Naive thymus-derived CD4-positive, alpha-beta T cell (primary cell): ENCODE measurements around the gene LCNL1. TPM values are rescaled to one million over a fixed set of nuclear protein-coding genes. Genes with fewer than 3 reads are reported as not detected.
A peak's percentile ranks its signal among the peaks of the same experiment; 100 is the strongest.

Source experiments
- ATAC-seq: fragments of 150-1000 bp; cut with Tn5 transposase; 2 replicates; pipeline ENCODE4 v1.10.0; 2021; ENCODE audit warnings: mild to moderate bottlenecking, moderate library complexity
- CTCF ChIA-PET: fragments of 350-600 bp; sonication (Branson Sonifier 250); formaldehyde crosslinking; loops from one replicate; lab custom pipeline; 2021; ENCODE audit warnings: antibody characterized with exemption; lab: Charles Lee
- POLR2A ChIA-PET: fragments of 350-600 bp; sonication (Branson Sonifier 250); formaldehyde crosslinking; loops from one replicate; lab custom pipeline; 2021; ENCODE audit warnings: antibody characterized with exemption, inconsistent platforms; lab: Charles Lee
- DNase-seq, 9 donors: peaks; one replicate each; pipeline versions ENCODE4 v3.0.0 to v3.0.0-alpha.2; 2020 to 2022; ENCODE audit warnings: mixed read lengths in 1 of 9
- H3K27ac ChIP-seq: one replicate; pipeline ENCODE4 v1.7.0; 2013; ENCODE audit warnings: mild to moderate bottlenecking, low read depth, low read length, moderate library complexity
- H3K27me3 ChIP-seq, 2 donors: one replicate each; pipeline ENCODE4 v1.7.0; 2013; ENCODE audit warnings: low read length in 2 of 2, mild to moderate bottlenecking in 2 of 2, moderate library complexity in 2 of 2; ENCODE audit not compliant: control insufficient read depth in 2 of 2, insufficient read depth in 2 of 2
- H3K36me3 ChIP-seq, 3 experiments: 1 replicate in 2 of 3; 2 replicates in 1 of 3; pipeline ENCODE4 v1.7.0; 2013; ENCODE audit warnings: low read length in 3 of 3, mild to moderate bottlenecking in 3 of 3, moderate library complexity in 1 of 3; ENCODE audit not compliant: insufficient read depth in 3 of 3, control insufficient read depth in 2 of 3
- H3K4me1 ChIP-seq, 2 donors: one replicate each; pipeline ENCODE4 v1.7.0; 2013; ENCODE audit warnings: low read length in 2 of 2, mild to moderate bottlenecking in 2 of 2, moderate library complexity in 1 of 2; ENCODE audit not compliant: control insufficient read depth in 2 of 2, insufficient read depth in 2 of 2
- H3K4me3 ChIP-seq: 2 replicates; pipeline ENCODE4 v1.7.0; 2013; ENCODE audit warnings: mild to moderate bottlenecking, low read length
- H3K9me3 ChIP-seq, 3 experiments: 1 replicate in 2 of 3; 2 replicates in 1 of 3; pipeline ENCODE4 v1.7.0; 2013; ENCODE audit warnings: low read length in 3 of 3; ENCODE audit not compliant: control insufficient read depth in 2 of 3
- H3K27ac Mint-ChIP-seq, 9 donors: one replicate each; pipeline ENCODE4 v1.8.0; 2020 to 2022; ENCODE audit warnings: mixed read lengths in 9 of 9, mild to moderate bottlenecking in 8 of 9, moderate library complexity in 5 of 9, inconsistent platforms in 2 of 9
- H3K27me3 Mint-ChIP-seq, 5 donors: one replicate each; pipeline ENCODE4 v1.8.0; 2021 to 2022; ENCODE audit warnings: mixed read lengths in 5 of 5, mild to moderate bottlenecking in 1 of 5
- H3K36me3 Mint-ChIP-seq, 5 donors: one replicate each; pipeline ENCODE4 v1.8.0; 2020 to 2022; ENCODE audit warnings: mixed read lengths in 5 of 5, mild to moderate bottlenecking in 3 of 5, inconsistent platforms in 1 of 5
- H3K4me1 Mint-ChIP-seq, 7 donors: one replicate each; pipeline ENCODE4 v1.8.0; 2020 to 2022; ENCODE audit warnings: mixed read lengths in 7 of 7, mild to moderate bottlenecking in 3 of 7, inconsistent platforms in 1 of 7
- H3K4me3 Mint-ChIP-seq, 10 donors: one replicate each; pipeline ENCODE4 v1.8.0; 2020 to 2022; ENCODE audit warnings: mild to moderate bottlenecking in 10 of 10, mixed read lengths in 10 of 10, moderate library complexity in 6 of 10, inconsistent platforms in 2 of 10
- H3K9me3 Mint-ChIP-seq, 11 donors: one replicate each; pipeline ENCODE4 v1.8.0; 2020 to 2022; ENCODE audit warnings: mixed read lengths in 11 of 11, mild to moderate bottlenecking in 4 of 11, inconsistent platforms in 1 of 11, moderate library complexity in 1 of 11
- intact Hi-C, 2 donors: fragments of 100-400 bp; cut with micrococcal nuclease; formaldehyde crosslinking; loops; one replicate each; pipeline ENCODE4 v1.15.1; 2023
- polyA plus RNA-seq, 2 donors: library from polyadenylated mRNA; unstranded; fragments of 300-500 nt; fragmentation: Illumina TruSeq; gene quantifications; one replicate each; pipeline ENCODE4 v1.2.3, GENCODE V29; 2021
- total RNA-seq, 6 experiments: library from RNA in 5 of 6; stranded (reverse) in 5 of 6; gene quantifications; 1 replicate in 5 of 6; 2 replicates in 1 of 6; pipeline ENCODE4 v1.2.3 and lab custom pipeline; 2021 to 2026

LCNL1 gene
- total and polyA plus RNA-seq, 7 experiments from 2014 or later = 0.12 to 1.9 (median 0.13) TPM; not detected in 4

GRCh38 chr9:136950656-136951276, 32.0 kb upstream of the LCNL1 start:
- ATAC-seq (no peak), DNase-seq (peak in 1 of 9 donors; percentile 12)
- ChIA-PET POLR2A (interaction anchor here (0.7 to 1.7 kb wide), 3 partner anchors 9 to 152 kb away, joined by 3 to 4 read pairs (median 4); no protein-coding TSS in a partner anchor), CTCF (no interaction called here)
- intact Hi-C loops = loop anchor here in 1 of 2 donors (5.0 kb wide), 1 partner anchor 42 kb away; the partner anchor contains the start of gene PAXX
- H3K4me1 ChIP-seq = peaks cover 0 to 10% of the 10 kb centered on the region in 2 donors
- Mint-ChIP-seq H3K4me3 (peak overlapping the region; percentile 74 to 93 (median 86)), H3K27me3 (no peaks in the 10 kb centered on the region), H3K9me3 (no peaks in the 10 kb centered on the region), H3K4me1 (peaks cover 0 to 13% (median 0%) of the 10 kb centered on the region in 7 donors), H3K27ac (peak overlapping the region in 8 of 9 donors; percentile 74 to 91 (median 82)), H3K36me3 (no peaks in the 10 kb centered on the region)
- H3K9me3 ChIP-seq = no peaks in the 10 kb centered on the region
- H3K27me3 ChIP-seq = no peaks in the 10 kb centered on the region
- peak overlapping the region; percentile 81 for H3K27ac ChIP-seq
- peak overlapping the region; percentile 68 for H3K4me3 ChIP-seq
- no peaks in the 10 kb centered on the region for H3K36me3 ChIP-seq

GRCh38 chr9:136951541-136952320, 31.1 kb upstream of the LCNL1 start, which contains the start of gene LCN12:
Gene LCN12, plus strand, starts transcription at chr9:136952273. Its CDS starts 55 bp downstream, at chr9:136952328.
- ATAC-seq (no peak), DNase-seq (peak in 1 of 9 donors; percentile 5)
- Histone ChIP-seq H3K9me3 (no peaks in the 10 kb centered on the region), H3K4me3 (no peak within 1 kb of the TSS), H3K36me3 (no peaks in the 10 kb centered on the region), H3K4me1 (peaks cover 0 to 10% of the 10 kb centered on the region in 2 donors), H3K27ac (no peak within 1 kb of the TSS), H3K27me3 (no peaks in the 10 kb centered on the region)
- intact Hi-C loops = loop anchor here in 1 of 2 donors (5.0 kb wide), 1 partner anchor 41 kb away; the partner anchor contains the start of gene PAXX
- CTCF ChIA-PET = no interaction called here
- H3K4me1 Mint-ChIP-seq = peaks cover 0 to 13% (median 0%) of the 10 kb centered on the region in 7 donors
- H3K27ac Mint-ChIP-seq = peak within 1 kb of the TSS in 1 of 9 donors; percentile 85
- POLR2A ChIA-PET = interaction anchor here (1.0 to 1.7 kb wide), 2 partner anchors 8 to 153 kb away, joined by 3 to 4 read pairs; no protein-coding TSS in a partner anchor
- no peaks in the 10 kb centered on the region for H3K36me3 Mint-ChIP-seq
- no peaks in the 10 kb centered on the region for H3K27me3 Mint-ChIP-seq
- H3K4me3 Mint-ChIP-seq = peak within 1 kb of the TSS in 1 of 10 donors; percentile 74
- H3K9me3 Mint-ChIP-seq = peaks cover 0 to 6% (median 0%) of the 10 kb centered on the region in 11 donors

DNA sequence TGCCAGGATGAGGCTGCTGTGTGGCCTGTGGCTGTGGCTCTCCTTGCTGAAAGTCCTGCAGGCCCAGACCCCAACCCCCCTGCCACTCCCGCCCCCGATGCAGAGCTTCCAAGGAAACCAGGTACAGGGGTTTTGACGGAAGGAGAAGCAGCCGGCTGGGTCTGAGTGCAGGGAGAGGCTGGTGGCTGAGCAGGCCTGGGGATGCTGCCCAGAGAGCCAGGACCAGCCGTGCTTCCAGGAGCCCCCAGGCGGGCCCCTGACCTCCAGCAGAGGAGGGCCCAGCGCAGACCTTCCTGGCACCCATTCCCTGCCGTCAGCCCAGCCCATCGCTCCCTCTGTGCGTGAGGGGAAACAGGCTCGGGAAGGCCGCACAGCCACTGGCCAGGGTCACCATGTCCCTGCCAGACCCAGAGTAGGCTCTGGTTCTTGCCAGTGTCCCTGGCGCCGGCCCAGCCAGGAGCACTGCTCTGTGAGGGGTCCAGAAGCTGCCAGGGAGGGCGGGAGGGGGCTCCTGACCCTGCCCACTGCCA, 30.4 kb upstream of the LCNL1 start:
- Histone ChIP-seq H3K4me3 (no peak overlapping the region), H3K36me3 (no peaks in the 10 kb centered on the region), H3K9me3 (no peaks in the 10 kb centered on the region), H3K4me1 (peaks cover 0 to 10% of the 10 kb centered on the region in 2 donors), H3K27ac (no peak overlapping the region), H3K27me3 (no peaks in the 10 kb centered on the region)
- H3K9me3 Mint-ChIP-seq = peaks cover 0 to 7% (median 0%) of the 10 kb centered on the region in 11 donors
- ATAC-seq (no peak), DNase-seq (peak in 1 of 9 donors; percentile 4)
- H3K4me1 Mint-ChIP-seq = peaks cover 0 to 13% (median 0%) of the 10 kb centered on the region in 7 donors
- no peaks in the 10 kb centered on the region for H3K36me3 Mint-ChIP-seq
- intact Hi-C loops = loop anchor here in 1 of 2 donors (5.0 kb wide), 1 partner anchor 40 kb away; the partner anchor contains the start of gene PAXX
- ChIA-PET CTCF (no interaction called here), POLR2A (interaction anchor here (0.6 kb wide), 1 partner anchor 106 kb away, joined by 3 read pairs; no protein-coding TSS in a partner anchor)
- H3K4me3 Mint-ChIP-seq = no peak overlapping the region
- H3K27me3 Mint-ChIP-seq = no peaks in the 10 kb centered on the region
- no peak overlapping the region for H3K27ac Mint-ChIP-seq

GRCh38 chr9:136952876-136953770, 29.7 kb upstream of the LCNL1 start:
- Mint-ChIP-seq H3K27ac (no peak overlapping the region), H3K4me3 (no peak overlapping the region), H3K36me3 (no peaks in the 10 kb centered on the region), H3K4me1 (peaks cover 0 to 11% (median 0%) of the 10 kb centered on the region in 7 donors), H3K9me3 (peaks cover 0 to 7% (median 0%) of the 10 kb centered on the region in 11 donors), H3K27me3 (no peaks in the 10 kb centered on the region)
- ChIA-PET CTCF (interaction anchor here (0.9 kb wide), 1 partner anchor 76 kb away, joined by 3 read pairs; no protein-coding TSS in a partner anchor), POLR2A (interaction anchor here (0.6 kb wide), 1 partner anchor 106 kb away, joined by 3 read pairs; no protein-coding TSS in a partner anchor)
- intact Hi-C loops = loop anchor here in 1 of 2 donors (5.0 kb wide), 1 partner anchor 39 kb away; the partner anchor contains the start of gene PAXX
- Histone ChIP-seq H3K36me3 (no peaks in the 10 kb centered on the region), H3K4me1 (peaks cover 0 to 11% of the 10 kb centered on the region in 2 donors), H3K27me3 (no peaks in the 10 kb centered on the region), H3K4me3 (no peak overlapping the region), H3K9me3 (no peaks in the 10 kb centered on the region), H3K27ac (no peak overlapping the region)
- DNase-seq (peak in 1 of 9 donors; percentile 7), ATAC-seq (no peak)

GRCh38 chr9:136953771-136954269, 29.0 kb upstream of the LCNL1 start:
- intact Hi-C loops = loop anchor here in 1 of 2 donors (5.0 kb wide), 1 partner anchor 38 kb away; the partner anchor contains the start of gene PAXX
- Mint-ChIP-seq H3K9me3 (peaks cover 0 to 7% (median 0%) of the 10 kb centered on the region in 11 donors), H3K4me3 (no peak overlapping the region), H3K27ac (no peak overlapping the region), H3K4me1 (peaks cover 0 to 12% (median 0%) of the 10 kb centered on the region in 7 donors), H3K36me3 (no peaks in the 10 kb centered on the region), H3K27me3 (no peaks in the 10 kb centered on the region)
- Histone ChIP-seq H3K9me3 (no peaks in the 10 kb centered on the region), H3K27me3 (no peaks in the 10 kb centered on the region), H3K4me1 (peaks cover 0 to 18% of the 10 kb centered on the region in 2 donors), H3K4me3 (no peak overlapping the region), H3K27ac (no peak overlapping the region), H3K36me3 (no peaks in the 10 kb centered on the region)
- CTCF ChIA-PET = interaction anchor here (0.9 kb wide), 1 partner anchor 75 kb away, joined by 3 read pairs; no protein-coding TSS in a partner anchor
- POLR2A ChIA-PET = no interaction called here
- ATAC-seq = no peak
- no peak for DNase-seq
